ENCODE data around the gene SH2D3A.
"Not testable (repeated sequence)": the region's sequence is repeated elsewhere in the genome, so short reads cannot be mapped to it uniquely, and the experiment has no call there.

DNA sequence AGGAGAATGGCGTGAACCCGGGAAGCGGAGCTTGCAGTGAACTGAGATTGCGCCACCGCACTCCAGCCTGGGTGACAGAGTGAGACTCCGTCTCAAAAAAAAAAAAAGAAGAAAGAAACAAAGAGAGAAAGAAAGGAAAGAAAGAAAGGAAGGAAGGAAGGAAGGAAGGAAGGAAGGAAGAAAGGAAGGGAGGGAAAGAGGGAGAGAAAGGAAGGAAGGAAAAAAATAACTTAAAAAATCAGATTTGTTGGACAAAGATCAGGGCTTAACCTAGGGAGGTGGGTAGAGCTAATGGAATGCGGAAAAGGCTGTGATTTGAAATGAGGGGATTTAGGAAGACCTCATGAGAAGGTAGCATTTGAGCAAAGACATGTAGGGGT is 4.4 kb upstream of the SH2D3A start:
- TF ChIP-seq POLR2A (IDR thresholded peaks at IDR 0.05): not testable (repeated sequence)
- TF ChIP-seq, protein P1, sequence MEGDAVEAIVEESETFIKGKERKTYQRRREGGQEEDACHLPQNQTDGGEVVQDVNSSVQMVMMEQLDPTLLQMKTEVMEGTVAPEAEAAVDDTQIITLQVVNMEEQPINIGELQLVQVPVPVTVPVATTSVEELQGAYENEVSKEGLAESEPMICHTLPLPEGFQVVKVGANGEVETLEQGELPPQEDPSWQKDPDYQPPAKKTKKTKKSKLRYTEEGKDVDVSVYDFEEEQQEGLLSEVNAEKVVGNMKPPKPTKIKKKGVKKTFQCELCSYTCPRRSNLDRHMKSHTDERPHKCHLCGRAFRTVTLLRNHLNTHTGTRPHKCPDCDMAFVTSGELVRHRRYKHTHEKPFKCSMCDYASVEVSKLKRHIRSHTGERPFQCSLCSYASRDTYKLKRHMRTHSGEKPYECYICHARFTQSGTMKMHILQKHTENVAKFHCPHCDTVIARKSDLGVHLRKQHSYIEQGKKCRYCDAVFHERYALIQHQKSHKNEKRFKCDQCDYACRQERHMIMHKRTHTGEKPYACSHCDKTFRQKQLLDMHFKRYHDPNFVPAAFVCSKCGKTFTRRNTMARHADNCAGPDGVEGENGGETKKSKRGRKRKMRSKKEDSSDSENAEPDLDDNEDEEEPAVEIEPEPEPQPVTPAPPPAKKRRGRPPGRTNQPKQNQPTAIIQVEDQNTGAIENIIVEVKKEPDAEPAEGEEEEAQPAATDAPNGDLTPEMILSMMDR (IDR thresholded peaks at IDR 0.05): not testable (repeated sequence)

Measured in uterus (tissue), 2 donors.